Measurements from ENCODE around the gene CFB. TPM values are rescaled to one million over a fixed set of nuclear protein-coding genes. Genes with fewer than 3 reads are reported as not detected.

CFB gene
- total RNA-seq, 1 donor from 2014 or later: 1.4 TPM

Small RNAs within 50 kb of the gene (microRNA-seq; reads per million reads assigned to microRNA genes)
- gene MIR1236: 1.9 reads per million

Other genes starting within 250 kb of the CFB start
- gene ABHD16A, start 242.8 kb upstream of the CFB start, total RNA-seq: 34.3 and 38.3 TPM in 2 replicates
- gene LY6G6F, start 239.2 kb upstream of the CFB start, total RNA-seq: not detected in 2 replicates
- not detected in 2 replicates for gene LY6G6D, start 230.7 kb upstream of the CFB start, total RNA-seq
- gene LY6G6C, start 224.3 kb upstream of the CFB start, total RNA-seq: 0.41 and 0.66 TPM in 2 replicates
- gene MPIG6B, start 222.7 kb upstream of the CFB start, total RNA-seq: not detected in 2 replicates
- gene DDAH2, start 216.8 kb upstream of the CFB start, total RNA-seq: 62.5 and 72.4 TPM in 2 replicates
- 484 and 518 TPM in 2 replicates for gene CLIC1, start 209.6 kb upstream of the CFB start, total RNA-seq
- gene MSH5, start 206.1 kb upstream of the CFB start, total RNA-seq: 5.7 and 6.8 TPM in 2 replicates
- gene SAPCD1, start 183.4 kb upstream of the CFB start, total RNA-seq: 0.72 and 1.2 TPM in 2 replicates
- 0.54 and 0.94 TPM in 2 replicates for gene VWA7, start 168.8 kb upstream of the CFB start, total RNA-seq
- 94.8 and 96.3 TPM in 2 replicates for gene VARS1, start 150.3 kb upstream of the CFB start, total RNA-seq
- gene LSM2, start 139.1 kb upstream of the CFB start, total RNA-seq: 43.8 and 44.0 TPM in 2 replicates
- gene HSPA1L, start 130.8 kb upstream of the CFB start, total RNA-seq: 0.98 and 1.1 TPM in 2 replicates
- 52.6 and 52.7 TPM in 2 replicates for gene HSPA1A, start 130.6 kb upstream of the CFB start, total RNA-seq
- 64.9 and 77.2 TPM in 2 replicates for gene HSPA1B, start 118.4 kb upstream of the CFB start, total RNA-seq
- gene NEU1, start 83.3 kb upstream of the CFB start, total RNA-seq: 45.0 and 47.3 TPM in 2 replicates
- gene SLC44A4, start 67.1 kb upstream of the CFB start, total RNA-seq: 0.23 and 0.29 TPM in 2 replicates
- gene EHMT2, start 48.4 kb upstream of the CFB start, total RNA-seq: 32.6 and 35.8 TPM in 2 replicates
- 3.7 and 4.6 TPM in 2 replicates for gene ZBTB12, start 44.0 kb upstream of the CFB start, total RNA-seq
- 0.20 and 0.43 TPM in 2 replicates for gene C2, start 18.4 kb upstream of the CFB start, total RNA-seq
- gene NELFE, start 12.9 kb downstream of the CFB start, total RNA-seq: 47.7 and 48.1 TPM in 2 replicates
- gene SKIC2, start 13.1 kb downstream of the CFB start, total RNA-seq: 75.3 and 79.1 TPM in 2 replicates
- gene DXO, start 26.0 kb downstream of the CFB start, total RNA-seq: 12.6 and 15.6 TPM in 2 replicates
- gene C4A, start 36.0 kb downstream of the CFB start, total RNA-seq: 3.8 and 4.6 TPM in 2 replicates
- 3.2 and 3.7 TPM in 2 replicates for gene C4B, start 68.7 kb downstream of the CFB start, total RNA-seq
- gene CYP21A2, start 92.3 kb downstream of the CFB start, total RNA-seq: 0.11 and 0.46 TPM in 2 replicates
- 1.8 and 2.3 TPM in 2 replicates for gene TNXB, start 163.2 kb downstream of the CFB start, total RNA-seq
- 68.7 and 70.1 TPM in 2 replicates for gene ATF6B, start 182.2 kb downstream of the CFB start, total RNA-seq
- gene FKBPL, start 184.2 kb downstream of the CFB start, total RNA-seq: 5.2 TPM in 2 replicates
- 0.45 and 0.67 TPM in 2 replicates for gene PRRT1, start 205.8 kb downstream of the CFB start, total RNA-seq
- 25.6 and 33.0 TPM in 2 replicates for gene PPT2, start 208.0 kb downstream of the CFB start, total RNA-seq
- 10.4 and 13.3 TPM in 2 replicates for gene EGFL8, start 218.5 kb downstream of the CFB start, total RNA-seq
- 94.8 and 98.1 TPM in 2 replicates for gene AGPAT1, start 230.0 kb downstream of the CFB start, total RNA-seq
- 59.0 and 60.0 TPM in 2 replicates for gene RNF5, start 232.3 kb downstream of the CFB start, total RNA-seq
- gene AGER, start 238.2 kb downstream of the CFB start, total RNA-seq: 7.5 and 9.9 TPM in 2 replicates
- 80.7 and 83.7 TPM in 2 replicates for gene PBX2, start 244.1 kb downstream of the CFB start, total RNA-seq
- gene GPSM3, start 246.5 kb downstream of the CFB start, total RNA-seq: 9.6 and 10.2 TPM in 2 replicates